ENCODE data around the gene BACE1. TPM values are rescaled to one million over a fixed set of nuclear protein-coding genes. Genes with fewer than 3 reads are reported as not detected.

The BACE1 gene
- total RNA-seq, 1 experiment from 2014 or later = 10.2 TPM

DNA sequence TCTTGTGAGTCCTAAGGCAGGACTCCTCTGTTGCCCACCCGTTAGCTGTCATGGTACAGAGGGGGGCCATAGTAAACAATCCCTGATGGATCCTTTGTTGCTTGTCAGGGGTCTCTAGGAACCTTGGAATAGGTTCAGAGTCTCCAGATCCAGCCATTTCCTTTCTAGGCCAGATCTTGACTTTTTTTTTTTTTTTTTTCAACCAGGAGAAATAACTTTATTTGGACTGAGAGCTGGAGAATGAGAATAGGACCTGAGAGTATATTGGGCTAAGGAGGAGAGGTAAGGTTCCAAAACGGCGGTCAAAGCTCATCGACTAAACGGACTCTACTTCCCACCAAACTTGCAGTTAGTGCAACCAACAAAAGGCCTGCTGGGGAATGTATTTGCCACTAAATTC, 19.3 kb upstream of the BACE1 start:
- Histone ChIP-seq H3K27ac (ENCODE audit: insufficient read length, low read depth, low read length) (no peak overlapping the region), H4K91ac (ENCODE audit: insufficient read length, low read depth, low read length) (no peak overlapping the region), H3K23ac (ENCODE audit: insufficient read length, low read depth, low read length) (no peak overlapping the region), H3K14ac (ENCODE audit: insufficient read depth, low read length) (no peak overlapping the region), H3T11ph (ENCODE audit: low read length) (no peak overlapping the region), H3K27me3 (ENCODE audit: insufficient read depth, low read length) (no peaks in the 10 kb centered on the region), H3K4me2 (ENCODE audit: insufficient read depth, insufficient read length, low read length) (no peak overlapping the region), H2AK5ac (ENCODE audit: insufficient read length, low read length) (no peak overlapping the region), H3K9ac (ENCODE audit: extremely low read depth, insufficient read length, low read length) (no peak overlapping the region), H2BK12ac (ENCODE audit: insufficient read length, low read depth, low read length) (no peak overlapping the region), H3K18ac (ENCODE audit: insufficient read length, low read depth, low read length) (no peak overlapping the region), H3K56ac (ENCODE audit: insufficient read length, low read depth, low read length) (no peak overlapping the region), H3K23me2 (ENCODE audit: insufficient read length, low read depth, low read length, poor library complexity, severe bottlenecking) (no peaks in the 10 kb centered on the region), H2BK20ac (ENCODE audit: low read depth, low read length, poor library complexity, severe bottlenecking) (no peak overlapping the region), H2BK120ac (ENCODE audit: low read depth, low read length, poor library complexity, severe bottlenecking) (no peak overlapping the region), H3K9me3 (ENCODE audit: control insufficient read depth, low read depth, low read length) (no peaks in the 10 kb centered on the region), H2AFZ (ENCODE audit: low read length) (no peak overlapping the region), H4K20me1 (ENCODE audit: control insufficient read depth, insufficient read depth, insufficient read length) (no peaks in the 10 kb centered on the region), H4K8ac (replicated peaks; ENCODE audit: insufficient read length, low read depth, low read length) (no peak overlapping the region), H3K79me2 (ENCODE audit: insufficient read depth, low read length) (no peaks in the 10 kb centered on the region), H2BK15ac (ENCODE audit: low read depth, low read length) (no peak overlapping the region), H3K79me1 (ENCODE audit: insufficient read depth, low read depth, low read length, poor library complexity, severe bottlenecking) (no peaks in the 10 kb centered on the region), H3K4me1 (ENCODE audit: insufficient read depth, low read length) (no peaks in the 10 kb centered on the region), H4K5ac (ENCODE audit: insufficient read length, low read depth, low read length) (no peak overlapping the region), H3K4ac (ENCODE audit: low read depth, low read length) (no peak overlapping the region), H2BK5ac (ENCODE audit: insufficient read length, low read length) (no peak overlapping the region)
- peaks cover 0 to 19% (median 11%) of the 10 kb centered on the region in 3 experiments; a peak in 5 of 7 replicates for H3K36me3 Mint-ChIP-seq (ENCODE audit: insufficient read depth in 1 of 3, low read depth in 3 of 3)
- H3K4me3 Mint-ChIP-seq = no peak overlapping the region
- no peak for DNase-seq
- no peaks in the 10 kb centered on the region for H3K4me1 Mint-ChIP-seq
- TF ChIP-seq, protein P1, sequence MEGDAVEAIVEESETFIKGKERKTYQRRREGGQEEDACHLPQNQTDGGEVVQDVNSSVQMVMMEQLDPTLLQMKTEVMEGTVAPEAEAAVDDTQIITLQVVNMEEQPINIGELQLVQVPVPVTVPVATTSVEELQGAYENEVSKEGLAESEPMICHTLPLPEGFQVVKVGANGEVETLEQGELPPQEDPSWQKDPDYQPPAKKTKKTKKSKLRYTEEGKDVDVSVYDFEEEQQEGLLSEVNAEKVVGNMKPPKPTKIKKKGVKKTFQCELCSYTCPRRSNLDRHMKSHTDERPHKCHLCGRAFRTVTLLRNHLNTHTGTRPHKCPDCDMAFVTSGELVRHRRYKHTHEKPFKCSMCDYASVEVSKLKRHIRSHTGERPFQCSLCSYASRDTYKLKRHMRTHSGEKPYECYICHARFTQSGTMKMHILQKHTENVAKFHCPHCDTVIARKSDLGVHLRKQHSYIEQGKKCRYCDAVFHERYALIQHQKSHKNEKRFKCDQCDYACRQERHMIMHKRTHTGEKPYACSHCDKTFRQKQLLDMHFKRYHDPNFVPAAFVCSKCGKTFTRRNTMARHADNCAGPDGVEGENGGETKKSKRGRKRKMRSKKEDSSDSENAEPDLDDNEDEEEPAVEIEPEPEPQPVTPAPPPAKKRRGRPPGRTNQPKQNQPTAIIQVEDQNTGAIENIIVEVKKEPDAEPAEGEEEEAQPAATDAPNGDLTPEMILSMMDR (conservative IDR thresholded peaks at IDR 0.05) = no peak
- no peaks in the 10 kb centered on the region for H3K27me3 Mint-ChIP-seq (ENCODE audit: low read depth)
- no CpG with 5 or more reads among the region's 5 CpGs for WGBS (ENCODE audit: extremely low coverage, insufficient read length, low lambda C conversion rate)
- no peaks in the 10 kb centered on the region for H3K9me3 Mint-ChIP-seq
- H3K27ac Mint-ChIP-seq = no peak overlapping the region
